Hepatocyte (in vitro differentiated cells): Measurements from ENCODE around the gene CCDC88C.

Experiments used
- CTCF ChIP-seq: fragments of 200-600 bp; sonication (generic); IDR thresholded peaks from 2 replicates; pipeline ENCODE4 v1.5.1; 2016; ENCODE audit warnings: antibody characterized with exemption, mild to moderate bottlenecking; ENCODE audit not compliant: poor library complexity
- EZH2 ChIP-seq: fragments of 200-600 bp; sonication (generic); IDR thresholded peaks from 2 replicates; pipeline ENCODE4 v1.6.1; 2016; ENCODE audit warnings: antibody characterized with exemption, mild to moderate bottlenecking, borderline replicate concordance

DNA sequence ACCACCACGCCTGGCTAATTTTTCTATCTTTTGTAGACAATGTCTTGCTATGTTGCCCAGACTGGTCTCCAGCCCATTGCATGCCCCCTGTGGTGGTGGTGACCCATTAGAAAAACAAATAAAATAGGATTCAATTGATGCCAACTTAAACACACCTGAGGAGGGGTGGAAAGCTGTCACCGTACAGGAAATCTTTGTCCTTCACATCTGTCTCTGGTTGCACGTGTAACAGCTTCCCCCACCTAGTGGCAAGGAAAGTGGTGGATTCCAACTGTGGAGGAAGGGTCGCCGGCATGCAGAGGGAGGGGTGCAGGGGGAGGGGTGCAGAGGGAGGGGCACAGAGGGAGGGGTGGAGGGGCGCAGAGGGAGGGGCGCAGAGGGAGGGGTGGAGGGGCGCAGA is 147.0 kb downstream of the CCDC88C start:
- TF ChIP-seq EZH2 (no peak), CTCF (no peak)
